Natural killer cell (primary cell): ENCODE results near the gene SMAP1. TPM values are rescaled to one million over a fixed set of nuclear protein-coding genes. Genes with fewer than 3 reads are reported as not detected.

Source experiments
- ATAC-seq, 3 donors: fragments of 150-1000 bp in 2 of 3; fragments of 200-7000 bp in 1 of 3; cut with Tn5 transposase; 1 replicate in 1 of 3; 2 replicates in 2 of 3; pipeline ENCODE4 v1.10.0; 2021; ENCODE audit warnings: mild to moderate bottlenecking in 2 of 3, moderate library complexity in 2 of 3
- DNase-seq, 2 donors: peaks; one replicate each; pipeline versions ENCODE4 v3.0.0 to v3.0.0-alpha.2; 2013 to 2021; ENCODE audit warnings: mixed read lengths in 1 of 2
- H3K27ac ChIP-seq: one replicate; pipeline ENCODE4 v1.5.1; 2013; ENCODE audit warnings: mild to moderate bottlenecking, low read length
- H3K27me3 ChIP-seq: one replicate; pipeline ENCODE4 v1.6.1; 2013; ENCODE audit warnings: low read length; ENCODE audit not compliant: control insufficient read depth, insufficient read depth
- H3K36me3 ChIP-seq: one replicate; pipeline ENCODE4 v1.6.1; 2013; ENCODE audit warnings: low read length; ENCODE audit not compliant: control insufficient read depth, insufficient read depth
- H3K4me1 ChIP-seq: one replicate; pipeline ENCODE4 v1.6.1; 2013; ENCODE audit warnings: low read length; ENCODE audit not compliant: control insufficient read depth, insufficient read depth
- H3K4me3 ChIP-seq: one replicate; pipeline ENCODE4 v1.5.1; 2013; ENCODE audit warnings: low read length
- H3K9me3 ChIP-seq: one replicate; pipeline ENCODE4 v1.6.1; 2013; ENCODE audit warnings: low read length; ENCODE audit not compliant: control insufficient read depth, insufficient read depth
- H3K27ac Mint-ChIP-seq, 2 donors: one replicate each; pipeline ENCODE4 v1.8.0; 2022; ENCODE audit warnings: mild to moderate bottlenecking in 2 of 2, mixed read lengths in 2 of 2, moderate library complexity in 1 of 2
- H3K27me3 Mint-ChIP-seq, 2 donors: one replicate each; pipeline ENCODE4 v1.8.0; 2022; ENCODE audit warnings: low read depth in 2 of 2, mixed read lengths in 2 of 2
- H3K36me3 Mint-ChIP-seq: one replicate; pipeline ENCODE4 v1.8.0; 2022; ENCODE audit warnings: mixed read lengths
- H3K4me1 Mint-ChIP-seq, 2 donors: one replicate each; pipeline ENCODE4 v1.8.0; 2022; ENCODE audit warnings: mixed read lengths in 2 of 2
- H3K4me3 Mint-ChIP-seq: one replicate; pipeline ENCODE4 v1.8.0; 2022; ENCODE audit warnings: mild to moderate bottlenecking, moderate library complexity, mixed read lengths
- H3K9me3 Mint-ChIP-seq, 2 donors: one replicate each; pipeline ENCODE4 v1.8.0; 2022; ENCODE audit warnings: mixed read lengths in 2 of 2
- CTCF ChIP-seq: fragments of 200-600 bp; IDR thresholded peaks from one replicate; pipeline ENCODE4 v1.8.0; 2022; ENCODE audit warnings: antibody characterized with exemption
- WGBS: methylation state at CpG from one replicate; pipeline ENCODE4 v1.1.7; 2013; ENCODE audit warnings: missing lambda C conversion rate; ENCODE audit not compliant: insufficient coverage; 5-methylcytosine and 5-hydroxymethylcytosine counted together
- intact Hi-C: fragments of 100-400 bp; cut with micrococcal nuclease; formaldehyde crosslinking; loops from one replicate; pipeline ENCODE4 v1.14.2; 2022
- total RNA-seq, 4 donors: library from RNA; stranded (reverse); fragments of 120-200 nt in 1 of 4; gene quantifications; one replicate each; pipeline versions ENCODE4 v1.2.3 to v1.2.4, GENCODE V29; 2013 to 2022

SMAP1 gene
- total RNA-seq, 3 donors from 2014 or later (not counting 1 experiment from before 2014, with no cell fraction given): 28.6 to 35.4 (median 30.6) TPM

GRCh38 chr6:70707893-70708292, 40.2 kb downstream of the SMAP1 start:
- Histone ChIP-seq H3K9me3 (no peaks in the 10 kb centered on the region), H3K4me1 (no peaks in the 10 kb centered on the region), H3K36me3 (no peaks in the 10 kb centered on the region), H3K27me3 (no peaks in the 10 kb centered on the region), H3K4me3 (no peak overlapping the region), H3K27ac (no peak overlapping the region)
- ATAC-seq (no peak), DNase-seq (no peak)
- H3K4me1 Mint-ChIP-seq: peaks cover 43 to 46% of the 10 kb centered on the region in 2 donors
- no peaks in the 10 kb centered on the region for H3K9me3 Mint-ChIP-seq
- TF ChIP-seq CTCF: no peak
- H3K27ac Mint-ChIP-seq: peak overlapping the region; percentile 2 to 17
- intact Hi-C loops: loop anchor here (2.0 to 5.0 kb wide), 2 partner anchors 249 to 305 kb away; partner anchors contain the start of gene B3GAT2
- no peak overlapping the region for H3K4me3 Mint-ChIP-seq
- 81% methylated on average over 2 of the region's 2 CpGs for WGBS
- no peaks in the 10 kb centered on the region for H3K27me3 Mint-ChIP-seq
- no peaks in the 10 kb centered on the region for H3K36me3 Mint-ChIP-seq

- intact Hi-C loops: loop anchor here (5.0 kb wide), 1 partner anchor 249 kb away; the partner anchor contains the start of gene B3GAT2
- Histone ChIP-seq H3K27ac (no peak overlapping the region), H3K4me1 (no peaks in the 10 kb centered on the region), H3K27me3 (no peaks in the 10 kb centered on the region), H3K36me3 (no peaks in the 10 kb centered on the region), H3K9me3 (no peaks in the 10 kb centered on the region), H3K4me3 (no peak overlapping the region)
- Mint-ChIP-seq H3K4me1 (peaks cover 48 to 51% of the 10 kb centered on the region in 2 donors), H3K27me3 (no peaks in the 10 kb centered on the region), H3K9me3 (no peaks in the 10 kb centered on the region), H3K27ac (peak overlapping the region in 1 of 2 donors; percentile 17), H3K4me3 (no peak overlapping the region), H3K36me3 (no peaks in the 10 kb centered on the region)
- no peak for TF ChIP-seq CTCF
- DNase-seq (no peak), ATAC-seq (no peak)
- 80% methylated on average over 1 of the region's 2 CpGs for WGBS
Measured at GRCh38 chr6:70708448-70708847, 40.8 kb downstream of the SMAP1 start.

GRCh38 chr6:70709826-70710225, 42.1 kb downstream of the SMAP1 start:
- TF ChIP-seq CTCF: no peak
- Histone ChIP-seq H3K9me3 (no peaks in the 10 kb centered on the region), H3K4me3 (no peak overlapping the region), H3K36me3 (no peaks in the 10 kb centered on the region), H3K27me3 (no peaks in the 10 kb centered on the region), H3K27ac (no peak overlapping the region), H3K4me1 (no peaks in the 10 kb centered on the region)
- H3K4me1 Mint-ChIP-seq: peaks cover 51% of the 10 kb centered on the region in 2 donors
- intact Hi-C loops: loop anchor here (5.0 kb wide), 1 partner anchor 247 kb away; the partner anchor contains the start of gene B3GAT2
- peaks cover 9% of the 10 kb centered on the region for H3K36me3 Mint-ChIP-seq
- no peaks in the 10 kb centered on the region for H3K27me3 Mint-ChIP-seq
- DNase-seq (no peak), ATAC-seq (no peak)
- H3K27ac Mint-ChIP-seq: peak overlapping the region in 1 of 2 donors; percentile 17
- WGBS: 100% methylated on average over 2 of the region's 3 CpGs
- H3K9me3 Mint-ChIP-seq: peaks cover 2 to 5% of the 10 kb centered on the region in 2 donors
- H3K4me3 Mint-ChIP-seq: no peak overlapping the region

GRCh38 chr6:70714716-70715257, 47.1 kb downstream of the SMAP1 start:
- TF ChIP-seq CTCF: no peak
- H3K36me3 ChIP-seq: no peaks in the 10 kb centered on the region
- no peaks in the 10 kb centered on the region for H3K4me1 ChIP-seq
- no peak overlapping the region for H3K4me3 ChIP-seq
- peaks cover 50 to 60% of the 10 kb centered on the region in 2 donors for H3K4me1 Mint-ChIP-seq
- peaks cover 12% of the 10 kb centered on the region for H3K36me3 Mint-ChIP-seq
- H3K9me3 ChIP-seq: peaks cover 7% of the 10 kb centered on the region
- H3K27me3 Mint-ChIP-seq: no peaks in the 10 kb centered on the region
- no peak overlapping the region for H3K4me3 Mint-ChIP-seq
- peaks cover 2 to 5% of the 10 kb centered on the region in 2 donors for H3K9me3 Mint-ChIP-seq
- ATAC-seq (no peak), DNase-seq (peak in 1 of 2 donors; percentile 9)
- H3K27ac Mint-ChIP-seq: no peak overlapping the region
- intact Hi-C loops: no loop called here
- no peaks in the 10 kb centered on the region for H3K27me3 ChIP-seq
- no peak overlapping the region for H3K27ac ChIP-seq
